GM23248 (cell line): Measurements from ENCODE around the gene MAML3.

Experiments
- EZH2 ChIP-seq: fragments of 200-600 bp; sonication (generic); IDR thresholded peaks from 2 replicates; pipeline ENCODE4 v1.6.1; 2018; ENCODE audit warnings: antibody characterized with exemption, mild to moderate bottlenecking; ENCODE audit not compliant: insufficient read depth, poor library complexity, severe bottlenecking
- EZH2phosphoT487 ChIP-seq: fragments of 200-600 bp; sonication (generic); IDR thresholded peaks from 2 replicates; pipeline ENCODE4 v1.6.1; 2018; ENCODE audit warnings: antibody characterized with exemption, moderate library complexity, mild to moderate bottlenecking, low read depth; ENCODE audit not compliant: insufficient read depth

DNA sequence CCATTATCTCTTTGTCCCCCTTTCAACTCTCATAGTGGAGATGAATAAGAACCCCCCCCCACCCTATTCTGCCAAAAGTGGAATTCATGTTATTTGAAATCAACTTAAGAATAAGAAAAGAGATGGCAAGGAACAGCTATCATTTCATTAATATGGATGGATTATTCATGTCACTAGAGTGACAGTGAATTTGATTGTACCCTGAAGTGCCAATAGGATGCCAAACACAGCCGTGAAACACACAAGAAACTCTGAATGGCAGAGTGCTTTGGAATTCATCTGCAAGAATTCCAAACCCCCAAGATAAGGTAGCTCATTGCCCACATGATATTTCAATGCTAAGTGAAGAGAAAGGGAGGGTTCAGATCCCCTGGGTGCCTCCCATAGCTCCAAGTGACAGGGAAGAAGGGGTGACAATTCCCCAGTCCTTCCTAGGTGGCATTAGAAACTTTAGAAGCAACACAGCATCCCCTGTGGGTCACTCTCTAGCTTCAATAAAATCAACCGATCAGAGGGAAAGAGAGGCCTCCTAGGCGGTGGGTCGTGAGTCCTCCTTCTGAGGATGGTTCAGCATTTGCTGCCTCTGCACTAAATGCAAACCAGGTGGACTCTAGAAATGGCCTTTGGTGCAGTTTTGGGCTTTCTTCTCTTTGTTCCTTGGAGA is 404.0 kb downstream of the MAML3 start:
- no peak for TF ChIP-seq EZH2phosphoT487
- TF ChIP-seq EZH2, result no peak
